A549 treated with GW870086 at 1 μM for 4 hours (cell line): ENCODE data around the gene GSTM5. TPM values are rescaled to one million over a fixed set of nuclear protein-coding genes. Genes with fewer than 3 reads are reported as not detected.

Experiments
- total RNA-seq: library from RNA; stranded (reverse); fragments of 200-300 nt; extraction: Qiagen RNA extraction; gene quantifications from 5 replicates; pipeline ENCODE4 v1.2.3, GENCODE V29; 2022; ENCODE audit warnings: low read depth

GSTM5 gene
- total RNA-seq: not detected in 5 replicates

GRCh38 chr1:109711593-109712320 lies at the start of gene GSTM5:
GSTM5 (plus strand) TSS chr1:109712251; CDS start chr1:109712313, 62 bp downstream.

GRCh38 chr1:109667452-109668122 lies 44.5 kb upstream of the GSTM5 start, which contains the start of gene GSTM2:
GSTM2 (plus strand) TSS chr1:109668057; CDS start chr1:109668116, 59 bp downstream.

GRCh38 chr1:109687641-109688499 lies 24.2 kb upstream of the GSTM5 start, which contains the start of gene GSTM1:
GSTM1 (plus strand) TSS chr1:109687817; CDS start chr1:109687874, 57 bp downstream.

GRCh38 chr1:109740615-109741373 lies 28.7 kb downstream of the GSTM5 start, which contains the start of gene GSTM3:
GSTM3 (minus strand) TSS chr1:109741038; CDS start chr1:109740287, 751 bp downstream.

GRCh38 chr1:109763646-109764415 lies 51.8 kb downstream of the GSTM5 start, which contains the start of gene EPS8L3:
EPS8L3 (minus strand) TSS chr1:109763923; CDS start chr1:109761749, 2,174 bp downstream.

Other genes starting within 250 kb of the GSTM5 start
- gene SYPL2, start 245.7 kb upstream of the GSTM5 start, total RNA-seq: 0.07 to 0.11 TPM (median 0.10 TPM) in 5 replicates
- 1.7 to 2.3 TPM (median 2.1 TPM) in 5 replicates for gene ATXN7L2, start 228.3 kb upstream of the GSTM5 start, total RNA-seq
- gene CYB561D1, start 218.2 kb upstream of the GSTM5 start, total RNA-seq: 4.0 to 5.1 TPM (median 4.4 TPM) in 5 replicates
- 1.1 to 1.4 TPM (median 1.2 TPM) in 5 replicates for gene AMIGO1, start 202.5 kb upstream of the GSTM5 start, total RNA-seq
- not detected in 5 replicates for gene GPR61, start 172.4 kb upstream of the GSTM5 start, total RNA-seq
- 4.4 to 5.7 TPM (median 5.1 TPM) in 5 replicates for gene GNAI3, start 163.6 kb upstream of the GSTM5 start, total RNA-seq
- 0.14 to 0.26 TPM in 2 of 5 replicates, not detected in the others for gene GNAT2, start 92.6 kb upstream of the GSTM5 start, total RNA-seq
- 21.8 to 31.1 TPM (median 23.9 TPM) in 5 replicates for gene AMPD2, start 92.4 kb upstream of the GSTM5 start, total RNA-seq
- 7.6 to 9.8 TPM (median 8.7 TPM) in 5 replicates for gene GSTM4, start 56.2 kb upstream of the GSTM5 start, total RNA-seq
- 3.0 to 4.0 TPM (median 3.5 TPM) in 5 replicates for gene GSTM2, start 44.2 kb upstream of the GSTM5 start, total RNA-seq
- not detected in 5 replicates for gene GSTM1, start 24.4 kb upstream of the GSTM5 start, total RNA-seq
- gene GSTM3, start 28.8 kb downstream of the GSTM5 start, total RNA-seq: 21.5 to 28.1 TPM (median 24.6 TPM) in 5 replicates
- gene EPS8L3, start 51.7 kb downstream of the GSTM5 start, total RNA-seq: 0.47 to 1.6 TPM (median 0.85 TPM) in 5 replicates
- 13.6 to 18.1 TPM (median 16.3 TPM) in 5 replicates for gene CSF1, start 198.6 kb downstream of the GSTM5 start, total RNA-seq